DMS153 treated with DMSO at 0.1 percent for 48 hours (cell line): ENCODE measurements around the gene SYNM.

Source experiments
- DNase-seq: peaks from one replicate; lab custom pipeline; 2025; ENCODE audit not compliant: unreplicated experiment; lab: John Stamatoyannopoulos, UW

Gene SYNM

DNA sequence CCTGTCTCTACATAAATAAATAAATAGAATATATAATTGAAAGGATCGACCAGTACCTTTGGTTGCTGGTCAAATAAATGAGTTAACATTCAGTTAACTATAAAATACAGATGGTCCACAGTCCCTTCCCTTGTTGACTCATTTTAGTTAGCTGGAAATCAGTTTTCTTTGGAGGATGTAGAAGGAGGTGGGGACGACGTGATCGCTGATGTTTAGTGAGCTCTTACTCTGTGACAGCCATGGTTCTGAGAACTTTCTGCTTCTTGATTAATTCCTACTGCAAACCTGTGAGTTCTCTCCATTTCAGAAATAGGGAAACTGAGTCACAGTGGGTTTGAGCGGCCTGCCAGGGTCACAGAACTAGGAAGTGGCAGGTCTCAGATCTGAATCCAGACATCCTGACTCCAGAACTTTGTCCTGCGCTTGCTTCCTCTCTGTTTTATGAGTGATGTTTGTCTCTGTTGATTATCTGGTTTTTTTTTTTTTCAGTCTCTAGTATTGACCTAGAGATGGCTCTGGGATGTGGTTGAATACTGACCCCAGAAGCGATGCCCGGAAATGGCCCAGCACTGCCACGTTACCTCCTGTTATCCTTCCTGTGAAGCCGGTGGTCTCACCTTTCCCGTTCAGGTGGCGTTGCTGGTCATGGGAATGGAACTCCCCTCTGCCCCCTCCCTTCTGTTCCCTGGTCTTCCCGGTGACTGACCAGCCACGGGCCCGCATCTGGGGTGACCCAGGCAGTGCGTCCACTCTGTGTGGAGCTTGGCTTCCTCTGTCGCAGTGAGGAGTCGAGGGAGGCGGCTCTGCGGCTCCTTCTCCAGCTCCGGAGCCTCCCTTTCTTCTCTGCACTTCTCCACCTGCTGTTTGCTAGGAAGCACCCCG is 18.2 kb downstream of the SYNM start:
- DNase-seq: no peak

DNA sequence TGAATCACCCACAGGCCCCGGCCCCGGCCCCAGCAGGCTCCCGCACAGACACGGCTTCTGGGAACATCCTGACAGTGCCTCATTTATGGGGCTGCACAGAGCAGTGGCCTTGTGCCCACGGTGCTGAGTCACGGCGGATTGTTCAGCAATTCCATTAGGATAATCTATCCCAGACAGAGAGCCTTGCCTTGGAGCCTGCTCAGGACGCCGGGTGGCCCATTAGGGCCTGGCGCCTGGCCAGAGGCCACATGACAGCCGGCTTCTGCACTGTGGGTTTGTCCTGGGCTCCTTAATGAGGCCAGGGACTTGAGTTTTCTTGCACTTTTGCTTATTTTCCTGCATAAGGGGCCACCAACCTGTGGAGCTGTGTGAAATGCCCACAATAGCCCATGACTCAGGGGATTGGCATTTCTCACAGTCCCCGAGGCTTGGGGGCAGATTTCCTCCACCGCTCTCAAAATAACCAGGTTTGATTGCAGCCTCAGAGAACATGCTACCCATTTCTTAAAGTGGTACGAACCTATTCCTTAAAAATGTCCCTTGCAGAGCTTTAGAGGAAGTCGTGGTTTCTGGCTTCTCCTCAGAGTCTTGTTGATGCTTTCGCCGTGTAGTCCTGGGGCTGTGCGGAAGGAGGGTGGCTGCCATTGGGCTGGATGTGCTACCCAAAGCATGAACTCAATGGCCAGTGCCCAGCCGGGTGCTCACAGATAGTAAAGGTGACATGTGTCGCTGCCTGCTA is 19.0 kb downstream of the SYNM start:
- no peak for DNase-seq

DNA sequence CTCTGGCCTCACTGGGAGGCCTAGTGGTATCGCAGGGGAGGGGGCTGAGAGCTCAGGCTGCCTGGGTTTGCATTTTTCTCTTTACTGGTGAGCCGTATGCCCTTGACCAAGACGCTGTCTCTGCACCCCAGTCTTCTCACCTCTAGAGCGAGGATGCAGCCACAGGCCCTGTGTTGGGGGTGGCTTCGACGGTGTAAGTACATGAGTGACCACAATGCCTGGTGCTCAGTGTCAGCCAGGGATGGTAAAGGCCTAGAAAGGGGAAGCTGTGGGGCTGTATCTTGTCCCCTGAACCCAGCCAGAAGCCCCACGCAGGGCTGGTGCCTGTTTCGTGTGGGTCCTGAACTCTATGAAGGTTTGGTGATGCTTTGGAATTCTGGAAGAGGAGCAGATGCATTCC is 19.8 kb downstream of the SYNM start:
- no peak for DNase-seq

DNA sequence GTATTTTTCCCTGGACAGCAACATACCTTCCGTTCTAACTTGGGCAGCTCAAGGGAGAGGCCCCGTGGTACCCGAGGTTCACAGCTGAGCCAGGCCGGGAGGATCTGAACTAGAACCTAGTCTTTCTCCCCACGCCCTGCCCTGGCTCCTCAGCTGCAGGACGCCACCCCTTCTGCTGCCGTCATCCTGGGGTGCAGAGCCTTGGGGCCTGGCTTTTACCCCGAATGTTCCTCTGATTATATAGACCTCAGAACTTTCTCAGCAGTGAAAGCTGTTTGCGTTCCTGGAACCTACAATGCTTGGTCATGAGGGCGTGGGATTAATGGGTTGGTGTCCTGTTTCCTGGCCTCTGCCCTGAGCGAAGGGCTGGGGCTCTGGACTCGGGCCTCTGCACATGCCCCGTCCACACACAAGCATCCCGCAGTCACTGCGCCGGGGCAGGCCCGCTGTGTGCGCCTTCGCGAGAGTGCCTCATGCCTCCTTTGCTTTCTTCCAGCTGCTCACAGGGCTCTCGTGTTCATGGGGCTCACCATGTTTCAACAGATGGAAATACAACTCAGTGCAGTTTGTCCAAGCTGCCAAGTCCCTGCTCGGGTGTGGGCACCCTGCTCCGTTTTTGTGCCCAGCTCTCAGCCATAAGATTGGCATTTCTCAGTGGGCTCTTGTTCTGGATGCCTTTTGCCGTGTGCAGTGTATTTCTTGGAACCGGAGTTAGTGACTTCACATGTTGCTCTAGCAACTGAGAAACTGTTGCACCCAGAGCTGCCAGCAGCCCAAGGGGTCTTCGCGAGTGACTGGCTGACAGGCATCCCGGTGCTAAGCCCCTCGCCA is 20.4 kb downstream of the SYNM start:
- DNase-seq: no peak

DNA sequence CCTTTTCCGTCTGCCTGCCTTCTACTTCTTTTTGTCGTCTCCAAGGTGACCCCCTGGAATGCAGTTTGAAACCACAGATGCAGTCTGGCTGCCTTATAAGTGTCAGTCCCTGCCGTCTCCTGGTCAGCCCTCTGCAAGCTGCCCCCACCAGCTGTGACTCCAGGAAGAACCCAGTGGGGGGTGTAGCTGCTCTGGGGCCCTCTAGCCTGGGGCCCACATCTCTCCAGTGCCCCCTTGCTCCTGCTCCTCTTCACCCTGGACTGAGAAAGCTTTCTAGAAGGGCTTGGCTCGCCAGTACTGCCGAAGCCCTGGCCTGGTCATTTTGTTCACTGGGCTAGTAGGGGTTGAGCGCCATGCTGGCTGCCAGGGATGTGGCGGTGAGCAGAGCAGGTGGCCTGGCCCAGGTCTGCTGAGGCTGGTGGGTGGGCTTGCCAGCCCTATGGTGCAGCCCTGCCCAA is 21.3 kb downstream of the SYNM start:
- no peak for DNase-seq

DNA sequence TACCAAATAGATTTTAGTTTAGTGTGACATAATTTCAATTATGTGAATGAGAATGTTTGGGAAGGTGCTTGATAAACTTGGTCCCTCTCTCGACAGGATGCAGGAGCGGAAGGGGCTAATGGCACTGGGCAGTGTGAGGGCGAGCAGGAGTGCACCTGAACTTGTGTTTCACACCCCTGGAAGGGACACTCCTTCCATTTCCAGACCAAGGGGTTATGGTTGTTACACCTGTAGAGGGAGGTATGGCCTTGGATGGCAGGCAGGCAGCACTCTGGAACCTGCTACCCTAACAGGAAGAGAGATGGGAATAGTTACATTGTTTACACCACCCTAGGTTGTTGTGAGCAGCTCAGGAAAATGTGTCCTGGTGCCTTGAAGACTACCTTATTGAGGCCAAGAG is 22.1 kb downstream of the SYNM start:
- DNase-seq: no peak

DNA sequence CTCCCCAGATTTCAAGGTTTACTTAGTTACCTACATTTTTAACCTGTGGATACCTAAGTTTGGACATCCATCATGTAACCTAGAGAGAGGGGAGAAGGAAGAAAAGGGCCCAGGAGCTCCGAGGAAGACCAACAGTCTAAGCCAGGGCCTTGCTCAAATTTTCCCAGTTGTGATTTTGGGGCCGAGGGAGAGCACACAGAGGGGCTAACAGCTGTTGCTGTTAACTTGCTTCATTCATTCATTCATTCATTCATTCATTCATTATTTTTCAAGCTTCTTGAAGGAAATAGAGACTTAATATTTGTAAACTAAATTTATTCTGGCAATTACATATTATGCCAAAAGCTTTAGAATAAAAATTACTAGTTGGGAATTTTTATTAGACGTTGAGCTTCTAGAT is 22.9 kb downstream of the SYNM start:
- no peak for DNase-seq

DNA sequence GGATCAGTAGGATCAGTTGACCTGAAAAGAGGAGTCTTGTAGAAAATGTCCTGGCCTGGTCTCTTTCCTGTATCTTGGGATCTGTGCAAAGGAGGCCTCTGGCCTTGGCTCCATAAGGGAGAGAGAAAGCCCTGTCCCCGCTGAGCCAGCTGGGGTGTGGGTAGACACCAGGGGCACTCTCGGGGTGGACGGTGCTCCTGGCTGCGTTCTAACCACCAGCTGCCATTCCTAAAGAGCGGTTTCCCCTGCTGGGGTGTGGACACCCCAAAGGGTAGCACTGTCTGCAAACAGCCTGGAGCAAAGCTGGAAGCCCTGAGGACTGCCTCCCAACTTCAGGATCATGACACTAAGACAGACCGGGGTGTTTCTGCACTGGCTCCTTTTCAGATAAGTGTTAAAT is 23.5 kb downstream of the SYNM start:
- no peak for DNase-seq

DNA sequence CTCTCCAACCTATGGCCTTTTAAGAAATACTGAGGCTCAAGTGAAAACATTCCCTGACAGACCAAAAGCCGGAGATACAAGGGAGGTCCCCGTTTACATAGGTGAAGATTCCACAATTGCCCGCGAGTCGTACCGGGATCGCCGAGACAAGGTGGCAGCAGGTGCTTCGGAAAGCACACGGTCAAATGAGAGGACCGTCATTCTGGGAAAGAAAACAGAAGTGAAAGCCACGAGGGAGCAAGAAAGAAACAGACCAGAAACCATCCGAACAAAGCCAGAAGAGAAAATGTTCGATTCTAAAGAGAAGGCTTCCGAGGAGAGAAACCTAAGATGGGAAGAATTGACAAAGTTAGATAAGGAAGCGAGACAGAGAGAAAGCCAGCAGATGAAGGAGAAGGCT is 24.8 kb downstream of the SYNM start:
- DNase-seq: no peak

DNA sequence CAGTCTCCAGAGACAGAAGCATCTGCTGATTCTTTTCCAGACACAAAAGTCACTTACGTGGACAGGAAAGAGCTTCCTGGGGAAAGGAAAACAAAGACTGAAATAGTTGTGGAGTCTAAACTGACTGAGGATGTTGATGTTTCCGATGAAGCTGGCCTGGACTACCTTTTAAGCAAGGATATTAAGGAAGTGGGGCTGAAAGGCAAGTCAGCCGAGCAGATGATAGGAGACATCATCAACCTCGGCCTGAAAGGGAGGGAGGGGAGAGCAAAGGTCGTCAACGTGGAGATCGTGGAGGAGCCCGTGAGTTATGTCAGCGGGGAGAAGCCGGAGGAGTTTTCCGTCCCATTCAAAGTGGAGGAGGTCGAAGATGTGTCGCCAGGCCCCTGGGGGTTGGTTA is 25.4 kb downstream of the SYNM start:
- DNase-seq: no peak

DNA sequence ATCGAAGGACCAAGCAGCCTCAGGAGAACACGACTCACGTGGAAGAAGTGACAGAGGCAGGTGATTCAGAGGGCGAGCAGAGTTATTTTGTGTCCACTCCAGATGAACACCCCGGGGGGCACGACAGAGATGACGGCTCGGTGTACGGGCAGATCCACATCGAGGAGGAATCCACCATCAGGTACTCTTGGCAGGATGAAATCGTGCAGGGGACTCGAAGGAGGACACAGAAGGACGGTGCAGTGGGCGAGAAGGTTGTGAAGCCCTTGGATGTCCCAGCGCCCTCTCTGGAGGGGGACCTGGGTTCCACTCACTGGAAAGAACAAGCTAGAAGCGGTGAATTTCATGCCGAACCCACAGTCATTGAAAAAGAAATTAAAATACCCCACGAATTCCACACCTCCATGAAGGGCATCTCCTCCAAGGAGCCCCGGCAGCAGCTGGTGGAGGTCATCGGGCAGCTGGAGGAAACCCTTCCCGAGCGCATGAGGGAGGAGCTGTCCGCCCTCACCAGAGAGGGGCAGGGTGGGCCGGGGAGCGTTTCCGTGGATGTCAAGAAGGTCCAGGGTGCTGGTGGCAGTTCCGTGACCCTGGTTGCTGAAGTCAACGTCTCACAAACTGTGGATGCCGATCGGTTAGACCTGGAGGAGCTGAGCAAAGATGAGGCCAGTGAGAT is 26.0 kb downstream of the SYNM start:
- DNase-seq: no peak

DNA sequence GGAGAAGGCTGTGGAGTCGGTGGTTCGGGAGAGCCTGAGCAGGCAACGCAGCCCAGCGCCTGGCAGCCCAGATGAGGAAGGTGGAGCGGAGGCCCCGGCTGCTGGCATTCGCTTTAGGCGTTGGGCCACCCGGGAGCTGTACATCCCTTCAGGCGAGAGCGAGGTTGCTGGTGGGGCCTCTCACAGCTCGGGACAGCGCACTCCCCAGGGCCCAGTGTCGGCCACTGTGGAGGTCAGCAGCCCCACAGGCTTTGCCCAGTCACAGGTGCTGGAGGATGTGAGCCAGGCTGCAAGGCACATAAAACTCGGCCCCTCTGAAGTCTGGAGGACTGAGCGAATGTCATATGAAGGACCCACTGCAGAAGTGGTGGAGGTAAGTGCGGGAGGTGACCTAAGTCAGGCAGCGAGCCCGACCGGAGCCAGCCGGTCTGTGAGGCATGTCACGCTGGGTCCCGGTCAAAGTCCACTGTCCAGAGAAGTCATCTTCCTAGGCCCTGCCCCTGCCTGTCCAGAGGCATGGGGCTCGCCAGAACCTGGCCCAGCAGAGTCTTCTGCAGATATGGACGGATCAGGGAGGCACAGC is 26.7 kb downstream of the SYNM start:
- no peak for DNase-seq

DNA sequence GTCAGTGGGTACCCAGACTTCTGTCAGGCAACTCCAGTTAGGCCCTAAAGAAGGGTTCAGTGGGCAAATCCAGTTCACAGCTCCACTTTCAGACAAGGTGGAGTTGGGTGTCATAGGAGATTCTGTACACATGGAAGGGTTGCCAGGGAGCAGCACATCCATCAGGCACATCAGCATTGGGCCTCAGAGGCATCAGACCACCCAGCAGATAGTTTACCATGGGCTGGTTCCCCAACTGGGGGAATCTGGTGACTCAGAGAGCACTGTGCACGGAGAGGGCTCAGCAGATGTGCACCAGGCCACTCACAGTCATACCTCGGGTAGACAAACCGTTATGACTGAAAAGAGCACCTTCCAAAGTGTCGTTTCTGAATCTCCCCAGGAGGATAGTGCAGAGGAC is 27.2 kb downstream of the SYNM start:
- no peak for DNase-seq

DNA sequence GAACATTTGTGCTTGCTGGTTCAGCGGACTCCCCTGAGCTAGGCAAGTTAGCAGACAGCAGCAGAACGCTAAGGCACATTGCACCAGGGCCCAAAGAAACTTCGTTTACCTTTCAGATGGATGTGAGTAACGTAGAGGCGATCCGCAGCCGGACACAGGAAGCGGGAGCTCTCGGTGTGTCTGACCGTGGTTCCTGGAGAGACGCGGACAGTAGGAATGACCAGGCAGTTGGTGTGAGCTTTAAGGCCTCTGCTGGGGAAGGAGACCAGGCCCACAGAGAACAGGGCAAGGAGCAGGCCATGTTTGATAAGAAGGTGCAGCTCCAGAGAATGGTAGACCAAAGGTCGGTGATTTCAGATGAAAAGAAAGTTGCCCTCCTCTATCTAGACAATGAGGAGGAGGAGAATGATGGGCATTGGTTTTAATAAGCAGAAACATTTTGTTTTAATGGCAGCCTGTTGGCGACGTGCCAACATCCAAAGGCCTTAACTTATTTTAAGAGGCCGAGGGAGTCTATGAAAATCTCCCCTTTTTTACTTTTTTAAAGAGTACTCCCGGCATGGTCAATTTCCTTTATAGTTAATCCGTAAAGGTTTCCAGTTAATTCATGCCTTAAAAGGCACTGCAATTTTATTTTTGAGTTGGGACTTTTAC is 27.9 kb downstream of the SYNM start:
- DNase-seq: no peak

DNA sequence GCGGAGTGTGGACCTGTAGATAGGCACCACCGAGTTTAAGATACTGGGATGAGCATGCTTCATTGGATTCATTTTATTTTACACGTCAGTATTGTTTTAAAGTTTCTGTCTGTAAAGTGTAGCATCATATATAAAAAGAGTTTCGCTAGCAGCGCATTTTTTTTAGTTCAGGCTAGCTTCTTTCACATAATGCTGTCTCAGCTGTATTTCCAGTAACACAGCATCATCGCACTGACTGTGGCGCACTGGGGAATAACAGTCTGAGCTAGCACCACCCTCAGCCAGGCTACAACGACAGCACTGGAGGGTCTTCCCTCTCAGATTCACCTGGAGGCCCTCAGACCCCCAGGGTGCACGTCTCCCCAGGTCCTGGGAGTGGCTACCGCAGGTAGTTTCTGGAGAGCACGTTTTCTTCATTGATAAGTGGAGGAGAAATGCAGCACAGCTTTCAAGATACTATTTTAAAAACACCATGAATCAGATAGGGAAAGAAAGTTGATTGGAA is 29.5 kb downstream of the SYNM start:
- no peak for DNase-seq

DNA sequence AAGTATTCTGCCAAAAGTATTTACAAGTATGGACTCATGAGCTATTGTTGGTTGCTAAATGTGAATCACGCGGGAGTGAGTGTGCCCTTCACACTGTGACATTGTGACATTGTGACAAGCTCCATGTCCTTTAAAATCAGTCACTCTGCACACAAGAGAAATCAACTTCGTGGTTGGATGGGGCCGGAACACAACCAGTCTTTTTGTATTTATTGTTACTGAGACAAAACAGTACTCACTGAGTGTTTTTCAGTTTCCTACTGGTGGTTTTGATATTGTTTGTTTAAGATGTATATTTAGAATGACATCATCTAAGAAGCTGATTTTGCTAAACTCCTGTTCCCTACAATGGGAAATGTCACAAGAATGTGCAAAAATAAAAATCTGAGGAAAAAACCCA is 30.3 kb downstream of the SYNM start:
- DNase-seq: no peak

DNA sequence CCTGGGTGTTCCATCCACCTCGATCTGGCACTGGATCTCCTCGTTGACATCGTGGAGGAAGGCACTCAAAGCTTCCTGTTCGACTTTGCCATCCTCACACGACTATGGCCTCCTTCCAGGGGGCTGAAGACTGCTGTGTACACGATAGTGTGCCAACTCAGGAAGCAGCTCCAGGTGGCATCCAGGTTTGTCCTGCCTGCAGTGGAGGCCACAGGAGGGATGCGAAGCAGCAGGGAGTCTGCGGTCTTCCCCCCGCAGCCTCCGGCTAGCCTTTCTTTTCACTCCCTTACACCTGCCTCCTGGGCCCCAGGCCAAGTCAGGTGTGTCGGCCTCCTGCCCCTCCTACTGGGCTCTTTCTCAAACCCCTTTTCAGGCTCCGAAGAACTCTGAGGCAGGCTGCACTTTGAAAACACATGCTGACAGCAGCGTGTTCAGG is 32.2 kb downstream of the SYNM start:
- DNase-seq: peak; percentile 33

DNA sequence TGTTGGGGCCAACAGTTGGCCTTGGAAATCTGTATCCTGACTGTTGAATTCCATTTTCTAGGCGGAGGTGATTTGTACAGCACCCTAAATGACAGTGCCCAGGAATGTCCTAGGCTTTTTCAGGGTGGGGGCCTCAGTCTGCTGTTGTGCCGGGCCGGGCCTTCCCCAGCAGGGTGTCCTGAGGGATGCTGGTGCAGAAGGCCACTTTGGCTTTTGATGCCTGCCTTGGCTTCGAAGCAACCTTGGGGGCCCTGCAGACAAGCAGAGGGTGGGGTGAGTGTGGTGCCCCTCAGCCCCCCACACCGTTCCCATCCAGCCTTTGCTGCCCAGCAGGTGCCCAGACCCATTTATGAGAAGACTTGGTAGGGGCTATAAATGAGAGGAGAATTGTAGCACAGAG is 33.0 kb downstream of the SYNM start:
- DNase-seq: no peak

DNA sequence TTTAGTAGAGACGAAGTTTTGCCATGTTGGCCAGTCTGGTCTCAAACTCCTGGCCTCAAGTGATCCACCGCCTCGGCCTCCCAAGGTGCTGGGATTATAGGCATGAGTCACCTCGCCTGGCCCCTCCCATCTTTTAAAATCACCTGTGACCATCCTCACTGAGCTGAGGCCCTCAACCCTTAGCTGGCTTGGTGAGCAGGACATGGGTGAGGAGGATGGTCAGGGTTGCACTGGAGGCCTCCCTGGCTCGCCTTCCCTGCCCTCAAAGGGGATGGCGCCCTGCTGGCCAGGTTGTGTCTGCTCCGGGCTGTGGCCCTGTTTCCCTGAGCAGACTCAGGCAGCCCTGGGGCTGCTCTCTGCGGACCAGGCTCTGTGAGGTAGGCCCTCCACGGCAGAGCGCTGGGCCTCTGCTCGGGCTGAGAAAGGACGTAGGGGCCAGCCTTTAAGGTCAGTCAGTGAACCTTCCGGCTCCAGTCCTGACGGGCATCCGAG is 33.7 kb downstream of the SYNM start:
- no peak for DNase-seq

DNA sequence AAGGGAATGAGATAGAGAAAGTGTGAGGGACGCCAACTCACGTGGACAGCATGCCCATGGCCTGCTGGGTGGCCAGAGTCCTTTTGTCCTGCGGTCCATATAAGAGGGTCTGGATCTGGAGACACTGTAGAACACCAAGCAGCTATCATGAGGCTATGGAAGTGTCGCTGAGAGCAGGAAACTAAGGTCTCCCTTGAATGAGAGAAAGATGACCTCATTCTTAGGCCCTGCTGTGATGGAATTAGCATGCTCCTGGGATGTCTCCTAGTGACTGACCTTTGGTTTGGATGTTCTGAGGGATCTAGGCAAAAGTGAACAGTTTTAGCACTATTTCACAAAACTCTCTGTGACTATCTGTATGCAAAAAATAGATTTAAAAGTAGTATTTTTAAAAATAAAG is 34.4 kb downstream of the SYNM start:
- DNase-seq: no peak
